GM19467 (cell line): ENCODE results near the gene CYP2S1.
"Not testable (repeated sequence)": the region's sequence is repeated elsewhere in the genome, so short reads cannot be mapped to it uniquely, and the experiment has no call there.

Experiments used
- ATAC-seq: cut with Tn5 transposase; IDR thresholded peaks from one replicate; pipeline ENCODE4 v1.9.1; 2021; ENCODE audit warnings: mild to moderate bottlenecking, moderate library complexity; ENCODE audit not compliant: unreplicated experiment

CYP2S1 gene

GRCh38 chr19:41225238-41226052, 32.4 kb downstream of the CYP2S1 start:
- no peak for ATAC-seq

GRCh38 chr19:41226053-41226873, 33.2 kb downstream of the CYP2S1 start:
- no peak for ATAC-seq

DNA sequence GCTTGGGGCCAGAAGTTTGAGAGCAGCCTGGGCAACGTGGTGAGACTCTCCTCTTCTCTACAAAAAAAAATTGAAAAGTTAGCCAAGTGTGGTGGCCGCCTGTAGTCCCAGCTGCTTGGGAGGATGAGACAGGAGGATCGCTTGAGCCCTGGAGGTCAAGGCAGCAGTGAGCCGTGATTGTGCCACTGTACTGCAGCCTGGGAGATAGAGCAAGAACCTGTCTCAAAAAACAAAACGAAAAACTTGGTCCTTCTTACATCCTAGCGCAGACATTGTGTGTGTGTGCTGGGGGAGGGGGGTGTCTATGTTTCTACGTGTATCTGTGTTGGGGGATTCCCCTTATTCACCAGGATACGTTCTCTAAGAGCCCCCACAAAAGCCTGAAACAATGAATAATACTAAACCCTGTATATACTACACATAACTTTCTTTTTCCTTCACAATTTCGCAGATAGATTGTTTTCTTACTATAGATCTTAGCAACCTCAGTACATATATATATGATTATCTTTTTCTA, 33.9 kb downstream of the CYP2S1 start:
- ATAC-seq = no peak

- ATAC-seq = no peak
Observed at GRCh38 chr19:41228486-41228885, 35.5 kb downstream of the CYP2S1 start.

GRCh38 chr19:41229338-41229737, 36.3 kb downstream of the CYP2S1 start:
- ATAC-seq = not testable (repeated sequence)

DNA sequence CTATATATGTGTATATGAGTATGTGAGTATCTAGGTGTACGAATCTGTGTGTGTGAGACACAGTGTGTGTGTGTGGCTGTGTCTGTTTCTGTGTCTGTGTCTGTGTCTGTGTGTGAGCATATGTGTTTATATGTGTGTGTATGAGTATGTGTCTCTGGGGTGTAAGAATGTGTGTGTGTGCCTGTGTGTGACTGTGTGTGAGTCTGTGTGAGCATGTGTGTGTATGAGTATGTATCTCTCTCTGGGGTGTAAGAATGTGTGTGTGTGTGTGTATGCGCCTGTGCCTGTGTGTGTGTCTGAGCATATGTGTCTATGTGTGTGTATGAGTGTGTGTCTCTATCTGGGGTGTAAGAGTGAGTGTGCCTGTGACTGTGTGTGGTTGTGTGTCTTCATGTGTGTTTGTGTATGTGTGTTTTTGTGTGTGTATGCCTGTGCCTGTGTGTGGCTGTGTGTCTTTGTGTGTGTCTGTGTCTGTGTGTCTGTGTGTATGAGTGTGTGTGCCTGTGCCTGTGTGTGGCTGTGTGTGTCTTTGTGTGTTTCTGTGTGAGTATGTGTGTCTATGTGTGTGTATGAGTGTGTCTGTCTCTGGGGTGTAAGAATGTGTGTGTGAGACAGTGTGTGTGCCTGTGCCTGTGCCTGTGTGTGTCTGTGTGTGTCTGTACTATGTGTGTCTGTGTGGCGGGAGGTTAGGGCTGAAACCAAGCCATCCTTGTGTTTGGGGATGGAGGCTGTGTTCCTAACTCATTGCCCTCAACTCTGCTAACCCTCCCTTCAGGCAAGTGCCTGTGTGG, 37.2 kb downstream of the CYP2S1 start:
- no peak for ATAC-seq

- ATAC-seq = no peak
Observed at GRCh38 chr19:41232686-41233085, 39.7 kb downstream of the CYP2S1 start.

GRCh38 chr19:41233748-41234240, 40.8 kb downstream of the CYP2S1 start:
- ATAC-seq = no peak

- ATAC-seq = no peak
Observed at GRCh38 chr19:41234512-41235168, 41.6 kb downstream of the CYP2S1 start.

- no peak for ATAC-seq
Observed at GRCh38 chr19:41235480-41235879, 42.5 kb downstream of the CYP2S1 start.

DNA sequence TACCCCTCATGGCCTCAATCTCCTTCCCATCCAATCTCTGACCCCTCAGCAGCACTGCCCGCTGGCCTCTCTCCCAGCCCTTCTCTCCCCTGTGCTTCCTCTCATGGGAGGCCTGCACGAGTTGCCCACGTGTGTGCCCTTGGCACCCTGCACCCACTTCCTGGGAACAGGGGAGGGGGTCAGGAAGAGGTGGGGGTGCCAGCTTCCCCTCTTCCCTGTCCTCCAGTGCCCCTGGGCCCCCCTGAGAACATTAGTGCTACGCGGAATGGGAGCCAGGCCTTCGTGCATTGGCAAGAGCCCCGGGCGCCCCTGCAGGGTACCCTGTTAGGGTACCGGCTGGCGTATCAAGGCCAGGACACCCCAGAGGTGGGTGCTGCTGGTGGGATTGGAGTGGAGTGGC, 45.2 kb downstream of the CYP2S1 start:
- no peak for ATAC-seq

GRCh38 chr19:41239363-41239762, 46.3 kb downstream of the CYP2S1 start:
- ATAC-seq = no peak

DNA sequence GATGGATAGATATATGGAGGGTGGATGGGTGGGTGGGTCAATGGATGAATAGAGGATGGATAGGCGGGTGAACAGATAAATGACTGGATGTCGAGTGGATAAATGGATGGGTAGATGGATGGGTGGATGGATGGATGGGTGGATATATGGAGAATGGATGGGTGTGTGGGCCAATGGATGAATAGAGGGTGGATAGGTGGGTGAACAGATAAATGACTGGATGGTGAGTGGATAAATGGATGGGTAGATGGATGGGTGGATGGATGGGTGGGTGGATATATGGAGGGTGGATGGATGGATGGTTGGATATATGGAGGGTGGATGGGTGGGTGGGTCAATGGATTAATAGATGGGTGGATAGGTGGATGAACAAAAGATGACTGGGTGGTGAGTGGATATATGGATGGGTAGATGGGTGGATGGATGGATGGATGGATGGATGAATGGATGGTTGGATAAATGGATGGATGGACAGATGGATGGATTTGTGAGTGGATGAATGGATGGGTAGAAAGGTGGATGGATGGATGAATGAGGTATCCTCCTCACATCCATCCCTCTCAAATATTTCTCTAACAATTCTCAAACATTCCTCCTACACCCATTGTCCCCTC, 47.0 kb downstream of the CYP2S1 start:
- no peak for ATAC-seq

GRCh38 chr19:41241859-41242258, 48.8 kb downstream of the CYP2S1 start:
- ATAC-seq = no peak

GRCh38 chr19:41244117-41244516, 51.1 kb downstream of the CYP2S1 start:
- ATAC-seq = no peak

DNA sequence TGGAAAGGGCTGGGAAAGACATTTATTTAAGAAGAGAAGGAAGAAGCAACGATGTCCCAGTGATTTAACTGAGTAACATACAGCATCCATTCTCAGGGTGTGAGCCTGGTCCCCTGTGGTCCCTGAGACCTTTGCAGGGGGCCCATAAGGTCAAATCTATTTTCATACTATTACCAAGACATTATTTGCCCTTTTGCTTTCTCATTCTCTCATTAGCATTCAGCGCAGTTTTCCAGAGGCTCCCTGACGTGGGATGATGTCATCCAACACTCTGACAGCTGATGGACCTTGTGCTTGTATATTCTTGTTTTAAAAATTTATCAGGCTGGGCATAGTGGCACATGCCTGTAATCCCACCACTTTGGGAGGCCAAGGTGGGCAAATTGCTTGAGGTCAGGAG, 52.8 kb downstream of the CYP2S1 start:
- no peak for ATAC-seq

- no peak for ATAC-seq
Observed at GRCh38 chr19:41248895-41249294, 55.9 kb downstream of the CYP2S1 start.

DNA sequence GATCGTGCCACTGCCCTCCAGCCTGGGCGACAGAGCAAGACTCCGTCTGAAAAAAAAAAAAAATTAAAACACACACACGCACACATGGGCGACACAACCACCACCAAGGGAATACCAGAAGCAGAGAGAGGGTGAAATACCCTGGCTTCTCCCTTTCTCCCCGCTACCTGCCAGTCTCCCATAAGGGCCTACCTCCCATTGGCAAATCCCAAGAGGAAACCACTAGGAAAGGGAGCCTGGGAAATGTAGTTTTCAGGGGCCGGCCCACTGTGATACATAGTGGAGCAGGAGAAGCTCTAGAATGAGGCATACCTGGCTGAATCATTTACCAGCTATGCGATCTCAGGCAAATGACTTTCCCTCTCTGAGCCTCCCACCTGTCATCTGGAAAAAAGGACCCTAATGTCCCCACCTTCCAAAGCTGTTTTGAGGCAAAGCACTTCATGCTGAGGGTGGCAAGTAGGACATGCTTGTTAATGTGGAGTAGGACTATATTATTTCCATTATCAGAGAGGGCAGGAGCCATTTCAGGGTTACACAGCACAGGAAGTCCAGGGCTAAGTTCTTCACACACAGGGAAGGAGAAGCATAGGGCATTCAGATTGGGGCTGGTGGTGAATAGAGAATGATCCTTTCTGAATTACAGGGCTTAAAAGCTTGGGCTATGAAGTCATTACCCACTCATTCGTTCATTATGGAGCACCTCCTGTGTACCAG, 56.8 kb downstream of the CYP2S1 start:
- ATAC-seq = no peak

DNA sequence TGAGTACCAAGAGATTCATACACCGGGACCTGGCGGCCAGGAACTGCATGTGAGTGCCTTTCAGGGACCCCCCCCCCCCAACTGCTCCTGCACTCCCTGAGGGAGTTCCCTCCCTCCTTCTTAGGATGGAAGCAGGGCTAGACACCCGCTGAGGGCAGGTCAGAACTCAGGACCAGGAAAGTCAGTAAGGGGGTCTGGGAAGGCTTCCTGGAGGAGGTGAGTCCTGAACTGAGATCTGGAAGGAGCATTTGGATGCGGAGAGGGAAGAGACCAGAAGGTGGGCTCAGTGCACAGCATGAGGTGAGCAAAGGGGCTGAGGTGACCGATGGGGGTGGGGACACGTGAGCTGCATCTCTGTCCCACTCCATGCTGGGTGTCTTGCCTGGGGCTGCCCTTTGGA, 60.6 kb downstream of the CYP2S1 start:
- ATAC-seq = no peak
